Ovary (tissue), 9 donors: Measurements from ENCODE around the gene RABGAP1L. TPM values are rescaled to one million over a fixed set of nuclear protein-coding genes. Genes with fewer than 3 reads are reported as not detected.

Source experiments
- DNase-seq, 5 donors: peaks; one replicate each; pipeline ENCODE4 v3.0.0-alpha.2; 2019 to 2020
- H3K27ac ChIP-seq, 2 donors: fragments of 200-600 bp; one replicate each; pipeline versions ENCODE4 v1.5.1 to v1.8.0; 2019 to 2022
- H3K27me3 ChIP-seq: fragments of 200-600 bp; one replicate; pipeline ENCODE4 v1.8.0; 2022
- H3K36me3 ChIP-seq: fragments of 200-600 bp; sonication (generic); one replicate; pipeline ENCODE4 v1.5.1; 2019
- H3K4me1 ChIP-seq: one replicate; pipeline ENCODE4 v1.8.1; 2013; ENCODE audit warnings: mild to moderate bottlenecking, moderate library complexity; ENCODE audit not compliant: insufficient read depth
- H3K4me3 ChIP-seq: fragments of 200-600 bp; sonication (generic); one replicate; pipeline ENCODE4 v1.5.1; 2017
- H3K9me3 ChIP-seq, 2 donors: fragments of 200-600 bp in 1 of 2; sonication (generic) in 1 of 2; one replicate each; pipeline versions ENCODE4 v1.5.1 to v1.8.1; 2013 to 2019; ENCODE audit warnings: mild to moderate bottlenecking in 1 of 2, moderate library complexity in 1 of 2
- CTCF ChIP-seq, 3 donors: fragments of 450-650 bp in 2 of 3; fragments of 200-600 bp in 1 of 3; IDR thresholded peaks; one replicate each; pipeline versions ENCODE4 v1.5.1 to v1.8.0; 2016 to 2022; ENCODE audit warnings: antibody characterized with exemption in 3 of 3, mild to moderate bottlenecking in 1 of 3
- EP300 ChIP-seq: sonication (generic); formaldehyde crosslinking; IDR thresholded peaks from one replicate; pipeline ENCODE4 v1.6.1; 2017; ENCODE audit warnings: antibody characterized with exemption
- POLR2A ChIP-seq: fragments of 450-650 bp; IDR thresholded peaks from one replicate; pipeline ENCODE4 v1.6.1; 2017; ENCODE audit warnings: antibody characterized with exemption, mild to moderate bottlenecking, moderate library complexity
- WGBS, 3 donors: extraction: QIAGEN DNeasy Blood & Tissue Kit in 1 of 3; methylation state at CpG; one replicate each; pipeline versions ENCODE4 v1.1.5 to v1.1.7; 2013 to 2017; 5-methylcytosine and 5-hydroxymethylcytosine counted together
- intact Hi-C, 4 donors: fragments of 100-400 bp; cut with DNase I; formaldehyde crosslinking; loops; one replicate each; pipeline versions ENCODE4 v1.11.0 to v1.15.1; 2022 to 2023
- polyA plus RNA-seq, 2 donors: library from polyadenylated mRNA; stranded (reverse); fragments of 200-250 nt in 1 of 2; fragments of 350-450 nt in 1 of 2; fragmentation: Illumina TruSeq in 1 of 2; extraction: RNeasy Lipid Tissue Mini Kit (QIAGEN cat#74804) in 1 of 2; gene quantifications; one replicate each; pipeline ENCODE4 v1.2.3, GENCODE V29; 2013 to 2014
- total RNA-seq, 7 donors: library from RNA; depleted of rRNA in 2 of 7; stranded (reverse); fragments of >200 nt in 2 of 7; fragmentation: NEBNext Ultra II Directional in 3 of 7; extraction: Animal tissue kit (Norgen Biotek cat#: 25700) in 3 of 7; gene quantifications; one replicate each; pipeline versions ENCODE4 v1.1.0 to v1.2.4, GENCODE V29; 2016 to 2023
- donor health status: DM: no; HTN: no; CAD: no; lungs with moderate emphysema.
- donor health status: DM: no; HTN: no; CAD: no.
- donor health status: Bipolar disorder and iron deficiency.
- donor health status: DM: yes; HTN: yes; CAD: no.
- donor health status: DM: no; HTN: no; CAD: no.
- donor health status: DM: yes; HTN: yes; CAD: no.

The RABGAP1L gene
- total and polyA plus RNA-seq, 9 donors: 17.1 to 56.5 (median 43.6) TPM

DNA sequence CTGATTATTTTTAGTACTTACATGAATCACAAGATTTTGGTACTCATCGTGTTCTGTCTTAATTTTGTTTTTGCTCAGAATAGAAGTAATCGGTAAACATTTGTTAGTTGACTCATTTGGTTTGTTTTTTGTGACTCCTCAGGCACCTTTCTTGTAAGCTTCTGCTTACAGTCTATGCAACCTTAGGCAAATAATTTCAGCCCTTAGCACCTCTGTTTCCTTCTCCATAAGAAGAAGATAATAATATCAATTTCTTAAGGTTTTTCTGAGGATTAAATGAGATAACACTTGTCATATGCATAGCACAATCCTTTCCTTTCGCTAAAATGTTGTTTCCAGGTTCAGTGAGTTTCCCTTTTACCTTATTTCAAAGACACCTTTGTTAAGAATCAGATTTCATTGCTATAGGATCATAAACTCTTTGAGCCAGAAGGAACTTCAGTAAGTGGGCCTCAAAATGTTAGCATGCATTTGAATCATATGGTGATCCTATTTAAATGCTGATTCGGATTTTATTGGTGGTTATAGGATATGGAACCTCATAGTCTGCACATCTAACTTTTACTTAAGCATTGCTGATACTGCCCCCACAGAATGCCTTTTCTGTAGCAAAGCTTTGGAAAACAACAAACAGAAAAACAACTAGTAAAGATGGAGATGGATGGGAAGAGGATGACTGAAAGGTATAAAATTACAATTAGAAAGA, 567.7 kb downstream of the RABGAP1L start:
- Histone ChIP-seq H3K27ac (no peak overlapping the region), H3K4me3 (no peak overlapping the region), H3K9me3 (no peaks in the 10 kb centered on the region), H3K27me3 (no peaks in the 10 kb centered on the region), H3K4me1 (no peaks in the 10 kb centered on the region), H3K36me3 (no peaks in the 10 kb centered on the region)
- DNase-seq: no peak
- WGBS, 3 donors: 61 to 70% (median 68%) methylated on average over 4 of the region's 4 CpGs
- intact Hi-C loops: loop anchor here in 1 of 4 donors (5.0 kb wide), 1 partner anchor 840 kb away; no protein-coding TSS in a partner anchor
- TF ChIP-seq CTCF (IDR thresholded peaks at IDR 0.05): no peak
- TF ChIP-seq POLR2A: no peak
- no peak for TF ChIP-seq EP300

GRCh38 chr1:174734270-174734669, 575.0 kb downstream of the RABGAP1L start:
- Histone ChIP-seq H3K27me3 (no peaks in the 10 kb centered on the region), H3K36me3 (no peaks in the 10 kb centered on the region), H3K4me1 (no peaks in the 10 kb centered on the region), H3K27ac (no peak overlapping the region), H3K4me3 (no peak overlapping the region), H3K9me3 (no peaks in the 10 kb centered on the region)
- intact Hi-C loops: loop anchor here in 1 of 4 donors (10.0 kb wide), 1 partner anchor 469 kb away; no protein-coding TSS in a partner anchor
- WGBS, 3 donors: 92 to 97% (median 96%) methylated on average over 2 of the region's 2 CpGs
- no peak for TF ChIP-seq CTCF (IDR thresholded peaks at IDR 0.05)
- no peak for TF ChIP-seq EP300
- no peak for TF ChIP-seq POLR2A
- DNase-seq: no peak

GRCh38 chr1:174736831-174737230, 577.5 kb downstream of the RABGAP1L start:
- no peaks in the 10 kb centered on the region for H3K9me3 ChIP-seq
- TF ChIP-seq EP300 (no peak), POLR2A (no peak), CTCF (IDR thresholded peaks at IDR 0.05) (no peak)
- no peak for DNase-seq
- H3K27ac ChIP-seq: no peak overlapping the region
- H3K4me3 ChIP-seq: no peak overlapping the region
- H3K36me3 ChIP-seq: no peaks in the 10 kb centered on the region
- no peaks in the 10 kb centered on the region for H3K4me1 ChIP-seq
- WGBS, 3 donors: 91 to 99% (median 94%) methylated on average over 2 of the region's 2 CpGs
- intact Hi-C loops: loop anchor here in 1 of 4 donors (10.0 kb wide), 1 partner anchor 472 kb away; no protein-coding TSS in a partner anchor
- no peaks in the 10 kb centered on the region for H3K27me3 ChIP-seq

- no peak for DNase-seq
- no peak overlapping the region for H3K27ac ChIP-seq
- H3K9me3 ChIP-seq: no peaks in the 10 kb centered on the region
- WGBS, 3 donors: 77 to 81% (median 81%) methylated on average over 2 of the region's 2 CpGs
- TF ChIP-seq POLR2A (no peak), EP300 (no peak), CTCF (IDR thresholded peaks at IDR 0.05) (no peak)
- H3K36me3 ChIP-seq: no peaks in the 10 kb centered on the region
- H3K27me3 ChIP-seq: no peaks in the 10 kb centered on the region
- intact Hi-C loops: loop anchor here in 2 of 4 donors (5.0 to 10.0 kb wide), 2 partner anchors 478 to 1326 kb away; no protein-coding TSS in a partner anchor
- H3K4me1 ChIP-seq: no peaks in the 10 kb centered on the region
- H3K4me3 ChIP-seq: no peak overlapping the region
Measured at GRCh38 chr1:174740249-174740968, 581.1 kb downstream of the RABGAP1L start.
